ENCODE data around the gene DLG1. TPM values are rescaled to one million over a fixed set of nuclear protein-coding genes. Genes with fewer than 3 reads are reported as not detected.

Gene DLG1
- total and polyA plus RNA-seq, 4 donors, result 12.7 to 51.2 (median 22.3) TPM

DNA sequence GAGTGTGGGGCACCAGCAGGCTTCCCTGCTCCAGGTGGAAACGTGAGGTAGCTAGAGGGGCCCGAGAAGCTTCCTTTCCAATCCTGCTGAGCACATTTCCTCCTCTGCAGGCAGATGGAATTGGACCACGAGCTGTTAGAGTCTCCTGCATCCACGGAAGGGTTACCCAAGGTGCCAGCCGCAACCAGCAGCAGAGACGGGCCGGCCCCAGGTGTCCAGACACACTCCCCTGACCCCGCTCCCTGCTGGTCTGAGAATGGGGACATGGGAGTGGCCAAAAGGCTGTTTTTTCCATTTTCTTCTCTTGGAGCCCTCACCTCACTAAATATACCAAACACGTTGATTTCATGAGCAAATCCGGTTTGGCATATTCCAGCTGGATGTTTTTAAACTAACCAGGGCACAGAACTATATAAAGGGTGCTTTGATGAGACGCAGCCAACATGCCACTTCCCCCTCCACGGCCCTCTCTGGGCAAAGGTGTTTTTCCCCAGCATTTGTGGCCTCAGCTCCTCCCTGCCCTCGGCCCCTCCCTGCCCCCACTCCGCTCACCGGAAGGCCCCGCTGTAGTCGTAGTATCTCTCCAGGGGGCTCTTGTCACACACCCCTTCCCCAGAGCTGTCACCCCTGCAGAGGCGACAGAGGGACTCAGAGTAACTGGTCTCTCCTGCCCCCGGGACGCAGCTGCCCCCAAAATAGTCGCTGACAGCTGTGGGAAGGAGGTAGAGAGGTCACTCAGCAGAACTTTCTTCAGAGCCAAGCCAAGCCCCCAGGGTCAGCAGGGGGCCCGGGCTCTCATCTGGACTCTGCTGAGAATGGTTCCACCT, 275.8 kb downstream of the DLG1 start:
- H3K9ac ChIP-seq (ENCODE audit: low read depth in 1 of 2, low read length in 2 of 2), result no peak overlapping the region
- H3K9me3 ChIP-seq (ENCODE audit: control insufficient read depth in 4 of 4, low read length in 3 of 4), result no peaks in the 10 kb centered on the region
- 35% methylated on average over 22 of the region's 22 CpGs for WGBS
- no peak overlapping the region for H3K4me3 ChIP-seq (ENCODE audit: low read depth in 1 of 3, low read length in 3 of 3)
- no peak overlapping the region for H3K27ac ChIP-seq (ENCODE audit: low read depth in 1 of 2, low read length in 2 of 2)
- no peak for TF ChIP-seq SP1 (IDR thresholded peaks at IDR 0.05)
- no peak for TF ChIP-seq YY1 (IDR thresholded peaks at IDR 0.05)
- TF ChIP-seq, protein P1, sequence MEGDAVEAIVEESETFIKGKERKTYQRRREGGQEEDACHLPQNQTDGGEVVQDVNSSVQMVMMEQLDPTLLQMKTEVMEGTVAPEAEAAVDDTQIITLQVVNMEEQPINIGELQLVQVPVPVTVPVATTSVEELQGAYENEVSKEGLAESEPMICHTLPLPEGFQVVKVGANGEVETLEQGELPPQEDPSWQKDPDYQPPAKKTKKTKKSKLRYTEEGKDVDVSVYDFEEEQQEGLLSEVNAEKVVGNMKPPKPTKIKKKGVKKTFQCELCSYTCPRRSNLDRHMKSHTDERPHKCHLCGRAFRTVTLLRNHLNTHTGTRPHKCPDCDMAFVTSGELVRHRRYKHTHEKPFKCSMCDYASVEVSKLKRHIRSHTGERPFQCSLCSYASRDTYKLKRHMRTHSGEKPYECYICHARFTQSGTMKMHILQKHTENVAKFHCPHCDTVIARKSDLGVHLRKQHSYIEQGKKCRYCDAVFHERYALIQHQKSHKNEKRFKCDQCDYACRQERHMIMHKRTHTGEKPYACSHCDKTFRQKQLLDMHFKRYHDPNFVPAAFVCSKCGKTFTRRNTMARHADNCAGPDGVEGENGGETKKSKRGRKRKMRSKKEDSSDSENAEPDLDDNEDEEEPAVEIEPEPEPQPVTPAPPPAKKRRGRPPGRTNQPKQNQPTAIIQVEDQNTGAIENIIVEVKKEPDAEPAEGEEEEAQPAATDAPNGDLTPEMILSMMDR (IDR thresholded peaks at IDR 0.05; ENCODE audit: low read depth, low read length, missing input control), result no peak
- TF ChIP-seq RAD21 (IDR thresholded peaks at IDR 0.05), result no peak
- TF ChIP-seq TAF1 (conservative IDR thresholded peaks at IDR 0.05), result no peak
- TF ChIP-seq, protein P2, sequence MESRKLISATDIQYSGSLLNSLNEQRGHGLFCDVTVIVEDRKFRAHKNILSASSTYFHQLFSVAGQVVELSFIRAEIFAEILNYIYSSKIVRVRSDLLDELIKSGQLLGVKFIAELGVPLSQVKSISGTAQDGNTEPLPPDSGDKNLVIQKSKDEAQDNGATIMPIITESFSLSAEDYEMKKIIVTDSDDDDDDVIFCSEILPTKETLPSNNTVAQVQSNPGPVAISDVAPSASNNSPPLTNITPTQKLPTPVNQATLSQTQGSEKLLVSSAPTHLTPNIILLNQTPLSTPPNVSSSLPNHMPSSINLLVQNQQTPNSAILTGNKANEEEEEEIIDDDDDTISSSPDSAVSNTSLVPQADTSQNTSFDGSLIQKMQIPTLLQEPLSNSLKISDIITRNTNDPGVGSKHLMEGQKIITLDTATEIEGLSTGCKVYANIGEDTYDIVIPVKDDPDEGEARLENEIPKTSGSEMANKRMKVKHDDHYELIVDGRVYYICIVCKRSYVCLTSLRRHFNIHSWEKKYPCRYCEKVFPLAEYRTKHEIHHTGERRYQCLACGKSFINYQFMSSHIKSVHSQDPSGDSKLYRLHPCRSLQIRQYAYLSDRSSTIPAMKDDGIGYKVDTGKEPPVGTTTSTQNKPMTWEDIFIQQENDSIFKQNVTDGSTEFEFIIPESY (IDR thresholded peaks at IDR 0.05), result no peak
- TF ChIP-seq RXRA (IDR thresholded peaks at IDR 0.05), result no peak
- TF ChIP-seq HNF4A (conservative IDR thresholded peaks at IDR 0.05), result no peak
- TF ChIP-seq, protein P3, sequence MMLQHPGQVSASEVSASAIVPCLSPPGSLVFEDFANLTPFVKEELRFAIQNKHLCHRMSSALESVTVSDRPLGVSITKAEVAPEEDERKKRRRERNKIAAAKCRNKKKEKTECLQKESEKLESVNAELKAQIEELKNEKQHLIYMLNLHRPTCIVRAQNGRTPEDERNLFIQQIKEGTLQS (IDR thresholded peaks at IDR 0.05), result no peak
- TF ChIP-seq EGR1 (IDR thresholded peaks at IDR 0.05; ENCODE audit: low read depth in 2 of 2), result no peak
- TF ChIP-seq, protein P4, sequence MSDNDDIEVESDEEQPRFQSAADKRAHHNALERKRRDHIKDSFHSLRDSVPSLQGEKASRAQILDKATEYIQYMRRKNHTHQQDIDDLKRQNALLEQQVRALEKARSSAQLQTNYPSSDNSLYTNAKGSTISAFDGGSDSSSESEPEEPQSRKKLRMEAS (IDR thresholded peaks at IDR 0.05), result no peak
- no peak for TF ChIP-seq GABPA (IDR thresholded peaks at IDR 0.05 in 1 of 2, conservative IDR thresholded peaks at IDR 0.05 in 1 of 2)
- TF ChIP-seq FOXA2 (IDR thresholded peaks at IDR 0.05), result no peak
- TF ChIP-seq, protein P5, sequence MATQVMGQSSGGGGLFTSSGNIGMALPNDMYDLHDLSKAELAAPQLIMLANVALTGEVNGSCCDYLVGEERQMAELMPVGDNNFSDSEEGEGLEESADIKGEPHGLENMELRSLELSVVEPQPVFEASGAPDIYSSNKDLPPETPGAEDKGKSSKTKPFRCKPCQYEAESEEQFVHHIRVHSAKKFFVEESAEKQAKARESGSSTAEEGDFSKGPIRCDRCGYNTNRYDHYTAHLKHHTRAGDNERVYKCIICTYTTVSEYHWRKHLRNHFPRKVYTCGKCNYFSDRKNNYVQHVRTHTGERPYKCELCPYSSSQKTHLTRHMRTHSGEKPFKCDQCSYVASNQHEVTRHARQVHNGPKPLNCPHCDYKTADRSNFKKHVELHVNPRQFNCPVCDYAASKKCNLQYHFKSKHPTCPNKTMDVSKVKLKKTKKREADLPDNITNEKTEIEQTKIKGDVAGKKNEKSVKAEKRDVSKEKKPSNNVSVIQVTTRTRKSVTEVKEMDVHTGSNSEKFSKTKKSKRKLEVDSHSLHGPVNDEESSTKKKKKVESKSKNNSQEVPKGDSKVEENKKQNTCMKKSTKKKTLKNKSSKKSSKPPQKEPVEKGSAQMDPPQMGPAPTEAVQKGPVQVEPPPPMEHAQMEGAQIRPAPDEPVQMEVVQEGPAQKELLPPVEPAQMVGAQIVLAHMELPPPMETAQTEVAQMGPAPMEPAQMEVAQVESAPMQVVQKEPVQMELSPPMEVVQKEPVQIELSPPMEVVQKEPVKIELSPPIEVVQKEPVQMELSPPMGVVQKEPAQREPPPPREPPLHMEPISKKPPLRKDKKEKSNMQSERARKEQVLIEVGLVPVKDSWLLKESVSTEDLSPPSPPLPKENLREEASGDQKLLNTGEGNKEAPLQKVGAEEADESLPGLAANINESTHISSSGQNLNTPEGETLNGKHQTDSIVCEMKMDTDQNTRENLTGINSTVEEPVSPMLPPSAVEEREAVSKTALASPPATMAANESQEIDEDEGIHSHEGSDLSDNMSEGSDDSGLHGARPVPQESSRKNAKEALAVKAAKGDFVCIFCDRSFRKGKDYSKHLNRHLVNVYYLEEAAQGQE (IDR thresholded peaks at IDR 0.05), result no peak
- no peak for TF ChIP-seq NR2F2 (IDR thresholded peaks at IDR 0.05)
- TF ChIP-seq HNF4G (IDR thresholded peaks at IDR 0.05), result no peak
- TF ChIP-seq FOXA1 (IDR thresholded peaks at IDR 0.05), result no peak
- no peak for TF ChIP-seq JUND (IDR thresholded peaks at IDR 0.05)
- H3K36me3 ChIP-seq (ENCODE audit: control insufficient read depth in 4 of 4, insufficient read depth in 3 of 4, low read depth in 1 of 4, low read length in 3 of 4), result no peaks in the 10 kb centered on the region
- no peaks in the 10 kb centered on the region for H3K4me1 ChIP-seq (ENCODE audit: control insufficient read depth in 4 of 4, insufficient read depth in 4 of 4, low read length in 3 of 4)
- no peak for DNase-seq (ENCODE audit: low spot score)
- no peaks in the 10 kb centered on the region for H3K27me3 ChIP-seq (ENCODE audit: control insufficient read depth in 4 of 4, insufficient read depth in 4 of 4, low read length in 3 of 4)

All from liver (tissue), 9 donors.